ENCODE measurements around the gene KLF12.

DNA sequence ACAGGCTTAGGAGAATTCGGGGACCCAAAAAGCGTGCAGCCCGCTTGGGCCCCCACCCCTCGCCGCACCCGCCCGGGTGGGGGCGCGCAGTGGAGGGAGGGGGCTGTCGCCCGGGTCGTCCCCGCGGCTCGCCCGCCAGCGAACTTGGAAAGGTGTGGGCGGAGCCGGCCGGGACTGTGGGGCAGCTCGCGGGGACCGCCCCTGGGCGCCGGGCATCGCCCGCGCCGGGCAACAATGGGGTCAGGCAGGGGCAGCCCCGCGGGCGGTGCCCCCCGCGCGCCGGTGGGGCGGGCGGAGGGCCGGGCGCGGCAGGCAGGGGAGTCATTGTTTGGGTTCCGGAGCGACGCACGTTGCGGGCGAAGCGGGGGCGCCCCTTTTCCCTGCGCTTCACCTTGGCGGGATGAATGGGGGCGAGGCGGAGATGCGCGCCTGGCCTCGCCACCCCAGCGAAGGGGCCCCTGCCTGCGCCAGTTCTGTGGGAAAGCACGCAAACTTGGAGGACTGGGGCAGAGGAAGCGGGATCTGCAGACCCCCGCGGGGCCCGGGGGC, 647 bp upstream of the KLF12 start:
- TF ChIP-seq KDM1A (IDR thresholded peaks at IDR 0.05; ENCODE audit: low read depth) (no peak), HOXA7 (CRISPR knock-in tag; IDR thresholded peaks at IDR 0.05) (no peak), EHMT2 (IDR thresholded peaks at IDR 0.05; ENCODE audit: low read depth) (no peak), EP300 (IDR thresholded peaks at IDR 0.05) (no peak), POLR2A (IDR thresholded peaks at IDR 0.05; ENCODE audit: low read length) (peak; percentile 20)
- TF ChIP-seq, protein P1, sequence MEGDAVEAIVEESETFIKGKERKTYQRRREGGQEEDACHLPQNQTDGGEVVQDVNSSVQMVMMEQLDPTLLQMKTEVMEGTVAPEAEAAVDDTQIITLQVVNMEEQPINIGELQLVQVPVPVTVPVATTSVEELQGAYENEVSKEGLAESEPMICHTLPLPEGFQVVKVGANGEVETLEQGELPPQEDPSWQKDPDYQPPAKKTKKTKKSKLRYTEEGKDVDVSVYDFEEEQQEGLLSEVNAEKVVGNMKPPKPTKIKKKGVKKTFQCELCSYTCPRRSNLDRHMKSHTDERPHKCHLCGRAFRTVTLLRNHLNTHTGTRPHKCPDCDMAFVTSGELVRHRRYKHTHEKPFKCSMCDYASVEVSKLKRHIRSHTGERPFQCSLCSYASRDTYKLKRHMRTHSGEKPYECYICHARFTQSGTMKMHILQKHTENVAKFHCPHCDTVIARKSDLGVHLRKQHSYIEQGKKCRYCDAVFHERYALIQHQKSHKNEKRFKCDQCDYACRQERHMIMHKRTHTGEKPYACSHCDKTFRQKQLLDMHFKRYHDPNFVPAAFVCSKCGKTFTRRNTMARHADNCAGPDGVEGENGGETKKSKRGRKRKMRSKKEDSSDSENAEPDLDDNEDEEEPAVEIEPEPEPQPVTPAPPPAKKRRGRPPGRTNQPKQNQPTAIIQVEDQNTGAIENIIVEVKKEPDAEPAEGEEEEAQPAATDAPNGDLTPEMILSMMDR (IDR thresholded peaks at IDR 0.05) = no peak
- TF ChIP-seq, protein P2, sequence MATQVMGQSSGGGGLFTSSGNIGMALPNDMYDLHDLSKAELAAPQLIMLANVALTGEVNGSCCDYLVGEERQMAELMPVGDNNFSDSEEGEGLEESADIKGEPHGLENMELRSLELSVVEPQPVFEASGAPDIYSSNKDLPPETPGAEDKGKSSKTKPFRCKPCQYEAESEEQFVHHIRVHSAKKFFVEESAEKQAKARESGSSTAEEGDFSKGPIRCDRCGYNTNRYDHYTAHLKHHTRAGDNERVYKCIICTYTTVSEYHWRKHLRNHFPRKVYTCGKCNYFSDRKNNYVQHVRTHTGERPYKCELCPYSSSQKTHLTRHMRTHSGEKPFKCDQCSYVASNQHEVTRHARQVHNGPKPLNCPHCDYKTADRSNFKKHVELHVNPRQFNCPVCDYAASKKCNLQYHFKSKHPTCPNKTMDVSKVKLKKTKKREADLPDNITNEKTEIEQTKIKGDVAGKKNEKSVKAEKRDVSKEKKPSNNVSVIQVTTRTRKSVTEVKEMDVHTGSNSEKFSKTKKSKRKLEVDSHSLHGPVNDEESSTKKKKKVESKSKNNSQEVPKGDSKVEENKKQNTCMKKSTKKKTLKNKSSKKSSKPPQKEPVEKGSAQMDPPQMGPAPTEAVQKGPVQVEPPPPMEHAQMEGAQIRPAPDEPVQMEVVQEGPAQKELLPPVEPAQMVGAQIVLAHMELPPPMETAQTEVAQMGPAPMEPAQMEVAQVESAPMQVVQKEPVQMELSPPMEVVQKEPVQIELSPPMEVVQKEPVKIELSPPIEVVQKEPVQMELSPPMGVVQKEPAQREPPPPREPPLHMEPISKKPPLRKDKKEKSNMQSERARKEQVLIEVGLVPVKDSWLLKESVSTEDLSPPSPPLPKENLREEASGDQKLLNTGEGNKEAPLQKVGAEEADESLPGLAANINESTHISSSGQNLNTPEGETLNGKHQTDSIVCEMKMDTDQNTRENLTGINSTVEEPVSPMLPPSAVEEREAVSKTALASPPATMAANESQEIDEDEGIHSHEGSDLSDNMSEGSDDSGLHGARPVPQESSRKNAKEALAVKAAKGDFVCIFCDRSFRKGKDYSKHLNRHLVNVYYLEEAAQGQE (IDR thresholded peaks at IDR 0.05) = no peak

Data from A549 (cell line).